ENCODE measurements around the gene RPTOR. TPM values are rescaled to one million over a fixed set of nuclear protein-coding genes. Genes with fewer than 3 reads are reported as not detected.
A peak's percentile ranks its signal among the peaks of the same experiment; 100 is the strongest.

RPTOR gene
- total RNA-seq, 4 donors from 2014 or later: 19.0 to 48.3 (median 27.3) TPM

DNA sequence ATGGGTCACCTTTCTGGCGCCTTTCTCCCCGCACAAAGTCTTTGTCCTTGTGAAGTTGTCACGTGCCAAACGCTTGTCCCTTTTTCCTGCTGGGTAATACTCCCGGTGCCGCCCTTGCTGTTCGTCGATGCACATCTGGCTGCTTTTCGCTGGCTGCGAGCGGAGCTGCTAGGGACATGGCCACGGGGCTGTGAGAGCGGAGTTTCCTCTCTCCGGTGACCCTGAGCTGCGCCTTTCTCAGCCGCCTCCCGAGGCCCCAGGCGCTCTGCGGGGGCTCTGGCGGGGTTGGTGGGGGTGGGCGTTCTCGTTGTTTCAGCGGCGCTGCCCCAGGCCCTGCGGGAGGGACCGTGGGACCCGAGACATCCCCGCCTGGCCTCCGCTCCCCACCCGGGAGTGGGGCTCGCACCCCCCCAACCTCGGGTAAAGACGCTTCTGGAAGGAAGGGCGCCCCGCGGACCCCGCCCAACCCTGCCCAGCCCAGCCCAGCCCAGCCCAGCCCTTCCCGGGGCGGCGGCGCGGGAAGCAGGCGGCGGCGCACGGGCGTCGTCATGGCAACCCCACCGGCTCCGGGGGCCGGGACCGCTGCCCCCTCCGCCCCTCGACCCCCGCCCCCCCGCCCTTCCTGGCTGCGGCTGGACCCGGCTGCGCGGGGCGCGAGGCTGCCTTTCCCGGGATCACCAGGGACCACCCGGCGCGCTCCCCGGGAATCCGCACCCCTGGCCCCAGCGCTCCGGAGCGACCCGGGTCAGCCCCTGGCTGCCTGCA is 459.3 kb downstream of the RPTOR start:
- H3K27ac ChIP-seq: no peak overlapping the region
- peaks cover 8 to 14% of the 10 kb centered on the region in 2 donors for H3K4me1 ChIP-seq
- no peaks in the 10 kb centered on the region for H3K9me3 ChIP-seq
- H3K4me3 ChIP-seq: no peak overlapping the region
- H3K27me3 ChIP-seq: peaks cover 0 to 17% of the 10 kb centered on the region in 2 donors
- peak in 1 of 2 donors; percentile 14 for DNase-seq
- intact Hi-C loops (cut with DNase I; ENCODE audit: low total_unique reads): no loop called here
- TF ChIP-seq, protein P1, sequence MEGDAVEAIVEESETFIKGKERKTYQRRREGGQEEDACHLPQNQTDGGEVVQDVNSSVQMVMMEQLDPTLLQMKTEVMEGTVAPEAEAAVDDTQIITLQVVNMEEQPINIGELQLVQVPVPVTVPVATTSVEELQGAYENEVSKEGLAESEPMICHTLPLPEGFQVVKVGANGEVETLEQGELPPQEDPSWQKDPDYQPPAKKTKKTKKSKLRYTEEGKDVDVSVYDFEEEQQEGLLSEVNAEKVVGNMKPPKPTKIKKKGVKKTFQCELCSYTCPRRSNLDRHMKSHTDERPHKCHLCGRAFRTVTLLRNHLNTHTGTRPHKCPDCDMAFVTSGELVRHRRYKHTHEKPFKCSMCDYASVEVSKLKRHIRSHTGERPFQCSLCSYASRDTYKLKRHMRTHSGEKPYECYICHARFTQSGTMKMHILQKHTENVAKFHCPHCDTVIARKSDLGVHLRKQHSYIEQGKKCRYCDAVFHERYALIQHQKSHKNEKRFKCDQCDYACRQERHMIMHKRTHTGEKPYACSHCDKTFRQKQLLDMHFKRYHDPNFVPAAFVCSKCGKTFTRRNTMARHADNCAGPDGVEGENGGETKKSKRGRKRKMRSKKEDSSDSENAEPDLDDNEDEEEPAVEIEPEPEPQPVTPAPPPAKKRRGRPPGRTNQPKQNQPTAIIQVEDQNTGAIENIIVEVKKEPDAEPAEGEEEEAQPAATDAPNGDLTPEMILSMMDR (IDR thresholded peaks at IDR 0.05): no peak
- no peaks in the 10 kb centered on the region for H3K36me3 ChIP-seq

DNA sequence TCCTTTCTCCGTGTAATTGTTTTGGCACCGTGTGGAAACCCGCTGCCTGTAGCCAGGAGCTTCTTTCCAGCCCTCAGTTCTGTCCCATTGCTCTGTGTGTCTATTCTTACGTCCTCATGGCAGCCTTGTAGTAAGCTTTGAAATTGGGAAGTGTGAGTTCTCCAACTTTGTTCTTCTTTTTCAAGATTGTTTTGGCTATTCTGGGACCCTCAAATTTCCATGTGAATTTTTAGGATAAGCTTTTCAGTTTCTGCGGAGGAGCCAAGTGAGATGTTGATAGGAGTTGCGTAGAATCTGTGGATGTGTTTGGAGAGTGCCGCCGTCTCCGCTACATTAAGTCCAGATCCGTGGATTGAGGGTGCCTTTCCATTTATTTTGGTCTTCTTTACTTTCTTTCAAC is 462.3 kb downstream of the RPTOR start:
- H3K27me3 ChIP-seq: peaks cover 0 to 17% of the 10 kb centered on the region in 2 donors
- H3K27ac ChIP-seq: no peak overlapping the region
- H3K4me1 ChIP-seq: peaks cover 8 to 14% of the 10 kb centered on the region in 2 donors
- peaks cover 0 to 3% of the 10 kb centered on the region in 2 donors for H3K9me3 ChIP-seq
- DNase-seq: no peak
- no peak overlapping the region for H3K4me3 ChIP-seq
- no peaks in the 10 kb centered on the region for H3K36me3 ChIP-seq
- intact Hi-C loops (cut with DNase I; ENCODE audit: low total_unique reads): no loop called here
- no peak for TF ChIP-seq POLR2A (IDR thresholded peaks at IDR 0.05)
- TF ChIP-seq, protein P1 (IDR thresholded peaks at IDR 0.05): no peak

DNA sequence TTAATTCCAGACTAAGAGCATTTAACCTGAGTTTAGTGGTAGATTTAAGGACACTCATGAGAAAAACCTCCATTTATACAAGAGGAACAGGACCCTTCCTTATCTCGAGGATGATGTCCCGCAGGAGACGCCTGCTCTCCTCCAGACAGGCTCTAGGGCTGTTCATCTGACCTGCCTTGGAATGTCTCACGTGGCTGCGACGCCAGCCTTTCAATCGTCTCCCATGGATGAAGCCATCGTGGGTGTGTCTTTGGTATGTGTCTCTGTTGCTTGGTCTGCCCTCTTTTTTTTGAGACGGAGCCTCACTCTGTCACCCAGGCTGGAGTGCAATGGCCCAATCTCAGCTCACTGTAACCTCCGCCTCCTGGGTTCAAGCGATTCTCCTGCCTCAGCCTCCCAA is 463.5 kb downstream of the RPTOR start:
- Histone ChIP-seq H3K27ac (no peak overlapping the region), H3K4me3 (no peak overlapping the region), H3K9me3 (peaks cover 0 to 3% of the 10 kb centered on the region in 2 donors), H3K4me1 (peaks cover 0 to 11% of the 10 kb centered on the region in 2 donors), H3K36me3 (no peaks in the 10 kb centered on the region), H3K27me3 (peaks cover 0 to 17% of the 10 kb centered on the region in 2 donors)
- DNase-seq: no peak
- intact Hi-C loops (cut with DNase I; ENCODE audit: low total_unique reads): no loop called here
- TF ChIP-seq, protein P1 (IDR thresholded peaks at IDR 0.05): no peak
- TF ChIP-seq POLR2A (IDR thresholded peaks at IDR 0.05): no peak

DNA sequence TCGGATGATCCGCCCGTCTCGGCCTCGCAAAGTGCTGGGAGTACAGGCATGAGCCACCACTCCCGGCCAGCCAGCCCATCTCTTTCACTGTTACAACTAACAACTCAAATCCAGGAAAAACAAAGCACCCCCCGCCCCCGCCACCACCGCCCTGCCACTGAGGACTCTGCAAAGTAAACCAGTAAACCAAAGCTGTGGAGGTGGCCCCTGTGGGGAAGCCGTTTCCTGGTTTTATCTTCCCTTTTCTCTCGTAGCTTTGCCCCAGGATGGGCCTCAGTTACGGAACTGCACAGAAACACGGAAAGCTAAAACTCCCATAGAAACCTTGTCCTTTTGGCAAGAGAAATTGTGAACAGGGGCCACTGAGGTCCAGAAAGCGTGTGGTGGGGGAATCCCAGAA is 464.5 kb downstream of the RPTOR start:
- Histone ChIP-seq H3K36me3 (no peaks in the 10 kb centered on the region), H3K27ac (no peak overlapping the region), H3K4me3 (no peak overlapping the region), H3K4me1 (peaks cover 0 to 5% of the 10 kb centered on the region in 2 donors), H3K9me3 (peaks cover 0 to 3% of the 10 kb centered on the region in 2 donors), H3K27me3 (peaks cover 0 to 10% of the 10 kb centered on the region in 2 donors)
- TF ChIP-seq POLR2A (IDR thresholded peaks at IDR 0.05): no peak
- TF ChIP-seq, protein P1 (IDR thresholded peaks at IDR 0.05): no peak
- no peak for DNase-seq
- intact Hi-C loops (cut with DNase I; ENCODE audit: low total_unique reads): no loop called here

DNA sequence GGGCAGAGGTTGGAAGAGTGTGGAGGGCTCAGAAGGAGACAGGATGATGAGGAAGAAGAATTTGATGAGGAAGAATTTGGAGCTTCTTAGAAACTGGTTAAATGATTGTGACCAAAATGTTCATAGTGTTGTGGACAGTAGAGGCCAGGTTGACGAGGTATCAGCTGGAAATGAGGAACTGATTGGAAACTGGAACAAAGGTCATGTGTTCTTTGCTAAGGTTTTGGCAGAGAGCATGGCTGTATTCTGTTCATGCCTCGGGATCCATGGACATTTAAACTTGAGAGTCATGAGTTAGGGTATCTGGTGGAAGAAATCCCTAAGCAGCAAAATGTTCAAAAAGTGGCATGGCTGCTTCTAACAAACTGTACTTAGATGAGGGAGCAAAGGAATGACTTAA is 466.3 kb downstream of the RPTOR start:
- no peak overlapping the region for H3K4me3 ChIP-seq
- no peak for DNase-seq
- H3K36me3 ChIP-seq: no peaks in the 10 kb centered on the region
- no peaks in the 10 kb centered on the region for H3K4me1 ChIP-seq
- no peak for TF ChIP-seq POLR2A (IDR thresholded peaks at IDR 0.05)
- TF ChIP-seq, protein P1 (IDR thresholded peaks at IDR 0.05): no peak
- intact Hi-C loops (cut with DNase I; ENCODE audit: low total_unique reads): no loop called here
- H3K27me3 ChIP-seq: no peaks in the 10 kb centered on the region
- peaks cover 0 to 3% of the 10 kb centered on the region in 2 donors for H3K9me3 ChIP-seq
- H3K27ac ChIP-seq: no peak overlapping the region
